B cell (primary cell): ENCODE results near the gene P2RY10.

Experiments
- EZH2 ChIP-seq: IDR thresholded peaks from 2 replicates; pipeline ENCODE4 v1.6.1; 2012; ENCODE audit warnings: borderline replicate concordance, low read depth, mild to moderate bottlenecking, moderate library complexity, low read length; ENCODE audit not compliant: insufficient read depth, poor library complexity, severe bottlenecking
- TF ChIP-seq, protein P1 (sequence below): fragments of 200-600 bp; IDR thresholded peaks from one replicate; pipeline ENCODE4 v1.8.0; 2022; ENCODE audit warnings: antibody characterized with exemption, mild to moderate bottlenecking

DNA sequence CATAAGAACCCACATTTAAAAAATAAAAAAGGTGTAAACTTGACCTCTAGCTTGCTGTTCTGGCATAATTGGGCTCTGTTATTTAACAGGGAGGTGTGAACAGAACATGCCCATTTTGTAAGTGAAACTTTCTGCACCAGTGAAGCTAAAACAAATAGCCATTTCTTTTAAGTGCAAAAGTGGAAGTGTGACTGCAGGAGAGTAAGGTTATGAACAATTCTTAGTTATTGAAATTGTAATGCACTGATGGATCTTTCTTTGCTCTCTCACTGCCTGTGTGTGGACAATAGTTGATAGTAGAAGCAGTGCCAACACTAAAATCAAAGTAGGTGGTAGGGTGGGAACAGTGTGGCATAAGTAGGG is 12.6 kb downstream of the P2RY10 start:
- TF ChIP-seq, protein P1, sequence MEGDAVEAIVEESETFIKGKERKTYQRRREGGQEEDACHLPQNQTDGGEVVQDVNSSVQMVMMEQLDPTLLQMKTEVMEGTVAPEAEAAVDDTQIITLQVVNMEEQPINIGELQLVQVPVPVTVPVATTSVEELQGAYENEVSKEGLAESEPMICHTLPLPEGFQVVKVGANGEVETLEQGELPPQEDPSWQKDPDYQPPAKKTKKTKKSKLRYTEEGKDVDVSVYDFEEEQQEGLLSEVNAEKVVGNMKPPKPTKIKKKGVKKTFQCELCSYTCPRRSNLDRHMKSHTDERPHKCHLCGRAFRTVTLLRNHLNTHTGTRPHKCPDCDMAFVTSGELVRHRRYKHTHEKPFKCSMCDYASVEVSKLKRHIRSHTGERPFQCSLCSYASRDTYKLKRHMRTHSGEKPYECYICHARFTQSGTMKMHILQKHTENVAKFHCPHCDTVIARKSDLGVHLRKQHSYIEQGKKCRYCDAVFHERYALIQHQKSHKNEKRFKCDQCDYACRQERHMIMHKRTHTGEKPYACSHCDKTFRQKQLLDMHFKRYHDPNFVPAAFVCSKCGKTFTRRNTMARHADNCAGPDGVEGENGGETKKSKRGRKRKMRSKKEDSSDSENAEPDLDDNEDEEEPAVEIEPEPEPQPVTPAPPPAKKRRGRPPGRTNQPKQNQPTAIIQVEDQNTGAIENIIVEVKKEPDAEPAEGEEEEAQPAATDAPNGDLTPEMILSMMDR, result no peak
- TF ChIP-seq EZH2, result no peak
